Stimulated activated CD4-positive, alpha-beta T cell treated with anti-CD3 and anti-CD28 coated beads, Interleukin-1b, Interleukin-23, amount 100 ng/mL, for 1 hour (primary cell): ENCODE data around the gene PROS1.

Experiments used
- DNase-seq, 2 donors: peaks; one replicate each; pipeline ENCODE4 v3.0.0-alpha.2; 2020; ENCODE audit warnings: low read depth in 2 of 2

Gene PROS1

GRCh38 chr3:93973131-93974126 is at the start of gene PROS1:
TSS of gene PROS1 (minus strand) at chr3:93973896. CDS start at chr3:93973749, 147 bp downstream.
- no peak for DNase-seq

DNA sequence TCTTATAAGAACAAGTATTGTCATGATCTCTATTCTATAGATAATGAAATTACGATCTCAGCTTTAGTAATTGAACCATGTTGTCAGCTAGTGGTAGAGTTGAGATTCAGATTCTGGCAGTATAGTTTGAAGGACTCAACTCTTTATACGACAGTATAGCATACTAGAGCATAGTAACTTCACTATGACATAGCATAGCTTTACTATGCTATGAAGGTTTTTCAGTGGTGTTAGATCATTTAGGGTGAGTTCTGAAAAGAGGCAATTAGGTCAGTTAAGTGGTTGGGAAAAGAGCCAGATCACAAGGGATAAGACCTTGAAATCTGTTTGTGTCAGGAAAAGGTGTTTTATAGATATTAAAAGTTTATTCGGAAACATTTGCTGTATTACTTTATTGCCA is 46.6 kb upstream of the PROS1 start:
- no peak for DNase-seq

DNA sequence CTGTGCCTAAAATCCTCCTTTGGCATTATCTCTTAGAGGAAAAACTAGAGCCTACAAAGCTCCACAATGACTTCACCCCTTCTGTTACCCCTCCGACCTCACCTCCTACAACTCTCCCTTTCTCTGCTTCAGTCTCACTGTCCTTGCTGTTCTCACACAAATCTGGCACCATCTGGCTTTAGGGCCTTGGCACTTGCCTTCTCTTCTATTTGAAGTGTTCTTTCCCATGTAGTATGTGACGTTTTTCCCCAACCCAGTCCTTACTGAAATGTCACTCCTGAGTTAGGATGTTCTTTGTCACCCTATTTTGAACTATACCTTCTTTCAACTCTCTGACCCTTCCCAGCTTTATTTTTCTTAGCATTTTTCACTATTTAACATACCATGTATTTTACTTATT is 46.0 kb upstream of the PROS1 start:
- no peak for DNase-seq

GRCh38 chr3:94015025-94015424 is 41.3 kb upstream of the PROS1 start:
- no peak for DNase-seq

GRCh38 chr3:94012185-94012584 is 38.5 kb upstream of the PROS1 start:
- no peak for DNase-seq

DNA sequence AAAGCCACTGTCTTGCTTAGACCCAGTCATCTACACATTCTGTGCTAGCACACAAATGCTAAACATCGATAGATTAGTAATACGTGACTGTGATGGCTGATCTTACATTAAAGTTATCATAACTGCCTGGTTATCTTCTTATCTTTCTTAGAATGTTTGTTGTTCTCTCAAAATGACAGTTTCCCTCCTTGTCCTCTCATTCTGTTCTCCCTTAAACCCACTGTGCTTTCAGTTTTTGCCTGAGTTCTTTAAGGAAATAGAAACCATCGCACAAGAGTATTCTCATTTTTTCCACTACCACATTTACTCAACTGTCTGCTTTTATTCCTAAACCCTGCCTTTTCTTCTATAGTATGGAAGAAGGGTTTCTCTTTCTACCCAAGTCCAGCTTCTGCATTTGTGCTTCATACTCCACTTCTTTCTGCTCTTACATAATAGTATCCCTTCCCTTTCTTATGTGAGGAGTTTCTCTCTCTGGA is 37.6 kb upstream of the PROS1 start:
- DNase-seq, result no peak

DNA sequence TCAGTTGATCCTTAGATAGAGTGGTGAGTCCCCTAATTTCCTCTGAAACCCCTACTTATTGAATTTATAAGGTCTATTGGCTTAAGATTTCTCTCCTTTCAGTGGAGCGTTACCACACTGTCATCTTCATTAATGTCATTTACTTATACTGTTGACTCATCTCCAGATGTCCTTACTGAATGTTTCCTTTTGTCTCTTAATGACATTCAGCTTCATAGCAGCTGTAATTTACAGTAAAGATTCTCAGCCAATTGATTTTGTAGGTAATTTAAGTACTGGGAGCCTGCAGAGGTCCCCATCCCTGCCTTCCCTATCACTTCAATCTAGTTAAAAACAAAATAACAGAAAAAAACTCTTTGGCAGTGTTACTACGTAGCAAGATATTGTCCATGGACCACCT is 35.9 kb upstream of the PROS1 start:
- DNase-seq, result no peak

GRCh38 chr3:94008253-94008652 is 34.6 kb upstream of the PROS1 start:
- DNase-seq, result no peak

DNA sequence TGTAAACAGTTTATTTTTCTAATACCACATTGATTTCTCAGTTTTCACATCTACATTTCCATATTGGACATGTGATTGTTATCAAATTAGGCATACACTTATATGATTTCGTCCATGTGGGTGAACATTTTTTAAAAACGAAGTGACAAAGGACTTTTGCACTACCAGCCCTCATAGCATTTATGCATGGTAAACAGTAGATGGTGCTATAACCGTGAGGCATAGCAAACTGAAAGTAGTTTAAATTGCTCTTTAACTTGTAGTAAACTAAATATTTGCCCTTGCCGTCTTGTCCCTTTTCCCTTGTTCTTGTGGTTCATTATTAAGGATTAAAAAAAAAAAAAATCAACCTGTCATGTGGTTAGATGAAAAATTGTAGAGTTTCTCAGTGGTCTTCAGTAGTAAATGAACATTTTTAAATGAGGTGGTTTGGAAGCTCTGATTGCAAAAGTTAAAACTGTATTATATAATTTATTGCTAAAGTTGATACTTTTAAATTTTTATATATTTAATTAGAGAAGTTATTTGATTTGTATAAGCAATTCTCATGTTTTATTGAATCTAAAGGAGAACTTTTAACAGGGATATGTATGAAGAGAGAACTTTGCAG is 30.7 kb upstream of the PROS1 start:
- DNase-seq, result no peak

GRCh38 chr3:94001827-94002495 is 28.3 kb upstream of the PROS1 start:
- DNase-seq, result no peak

DNA sequence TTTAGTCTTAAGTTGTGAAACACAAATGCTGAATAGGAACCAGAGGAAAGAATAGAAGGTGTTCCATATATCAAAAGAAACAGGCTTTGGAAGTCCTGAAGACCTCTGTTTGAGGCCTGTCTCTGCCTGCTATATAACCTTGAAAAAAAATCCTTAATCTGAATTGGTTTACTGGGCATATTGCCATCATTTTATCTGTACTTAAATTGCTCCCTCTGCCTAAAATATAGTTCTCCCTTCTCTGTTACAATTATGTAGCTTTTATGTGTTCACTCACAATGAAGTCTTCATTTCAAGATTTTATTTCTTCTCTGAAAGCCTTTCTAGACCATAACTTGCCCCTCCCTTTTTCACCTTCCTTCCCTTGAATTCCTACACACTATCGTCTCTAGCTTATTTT is 27.5 kb upstream of the PROS1 start:
- DNase-seq, result no peak

GRCh38 chr3:93994056-93994455 is 20.4 kb upstream of the PROS1 start:
- no peak for DNase-seq

DNA sequence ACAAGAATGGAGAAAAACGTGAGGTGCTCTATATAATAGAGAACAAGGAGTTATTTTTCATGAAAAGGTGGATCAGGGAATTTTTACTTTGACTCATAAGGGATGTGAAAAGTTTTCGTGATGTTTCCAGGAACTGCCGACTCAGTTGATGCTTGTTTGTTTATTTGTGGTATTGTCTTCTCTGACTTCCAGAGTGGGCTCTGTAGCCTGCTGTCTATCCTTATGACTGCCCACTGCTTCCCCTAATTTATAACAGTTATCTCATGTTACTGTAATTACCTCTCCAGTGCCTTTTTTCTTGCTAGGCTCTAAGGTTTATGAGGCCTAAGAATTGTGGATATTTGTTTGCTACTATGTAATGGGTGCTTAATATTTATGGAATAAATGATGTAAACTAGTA is 18.5 kb upstream of the PROS1 start:
- DNase-seq, result no peak

- no peak for DNase-seq
These were observed 17.9 kb upstream of the PROS1 start for GRCh38 chr3:93991631-93992030.

- DNase-seq, result no peak
These were observed 15.5 kb upstream of the PROS1 start for GRCh38 chr3:93989241-93989640.

GRCh38 chr3:93988764-93989163 is 15.1 kb upstream of the PROS1 start:
- DNase-seq, result no peak

GRCh38 chr3:93988283-93988682 is 14.6 kb upstream of the PROS1 start:
- no peak for DNase-seq

DNA sequence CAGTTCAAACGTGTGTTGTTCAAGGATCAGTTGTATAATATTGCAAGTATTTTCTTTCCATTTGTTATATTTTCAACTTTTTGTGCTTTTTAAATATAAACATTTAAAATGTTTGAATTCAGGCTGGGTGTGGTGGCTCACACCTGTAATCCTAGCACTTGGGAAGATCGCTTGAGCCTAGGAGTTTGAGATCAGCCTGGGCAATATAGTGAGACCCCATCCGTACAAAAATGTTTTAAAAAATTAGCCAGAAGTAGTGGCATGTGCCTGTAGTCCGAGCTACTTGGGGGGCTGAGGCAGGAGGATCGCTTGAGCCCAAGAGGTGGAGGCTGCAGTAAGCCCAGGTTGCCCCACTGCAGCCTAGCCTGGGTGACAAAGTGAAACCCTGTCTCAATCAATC is 10.9 kb upstream of the PROS1 start:
- DNase-seq, result no peak

DNA sequence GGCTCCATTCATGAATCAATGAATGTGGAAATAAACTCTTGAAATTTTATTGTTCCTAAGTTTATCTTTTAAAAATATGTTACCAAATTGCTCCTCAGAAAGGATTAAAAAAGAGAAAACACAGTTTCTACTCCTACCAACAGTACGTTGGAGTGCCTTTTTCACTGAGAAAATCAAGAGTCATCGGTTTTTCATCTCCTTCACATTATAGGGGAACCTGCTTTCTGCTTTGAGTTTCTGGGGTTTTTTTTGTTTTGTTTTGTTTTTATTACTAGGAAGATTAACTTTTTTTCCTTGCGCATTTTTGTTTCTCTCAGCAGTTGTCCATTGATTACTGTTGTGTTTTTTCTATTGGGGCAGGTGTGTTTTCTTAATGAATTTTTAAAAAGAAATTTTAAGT is 9.7 kb upstream of the PROS1 start:
- DNase-seq, result no peak

DNA sequence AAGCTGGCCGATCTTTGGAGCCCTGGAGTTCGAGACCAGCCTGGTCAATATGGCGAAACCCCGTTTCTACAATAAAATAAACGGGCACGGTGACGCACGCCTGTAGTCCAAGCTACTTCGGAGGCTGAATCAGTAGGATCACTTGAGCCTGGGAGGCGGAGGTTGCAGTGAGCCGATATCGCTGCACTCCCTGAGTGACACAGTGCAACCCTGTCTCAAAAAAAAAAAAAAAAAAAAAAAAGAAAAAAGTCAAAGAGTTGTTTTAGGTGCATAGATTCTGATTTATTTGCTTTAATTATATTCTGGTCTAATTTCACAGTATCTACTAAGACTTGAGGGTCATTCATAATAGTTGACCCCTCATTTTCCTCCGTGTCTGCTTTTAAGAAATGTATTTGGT is 8.0 kb upstream of the PROS1 start:
- DNase-seq, result no peak

- peak; percentile 74 to 82 for DNase-seq
These were observed 6.4 kb upstream of the PROS1 start, which contains the start of gene ARL13B for GRCh38 chr3:93979850-93980676. TSS of gene ARL13B (plus strand) at chr3:93980155. CDS start at chr3:93980424, 269 bp downstream.
